Stimulated activated CD4-positive, alpha-beta T cell treated with anti-CD3 and anti-CD28 coated beads, Interleukin-12 subunit alpha, Interleukin-12 subunit beta, amount 100 ng/mL, for 48 hours (primary cell): ENCODE results near the gene TMTC1.

Experiments
- DNase-seq, 3 donors: peaks; one replicate each; pipeline ENCODE4 v3.0.0-alpha.2; 2020; ENCODE audit warnings: low read depth in 2 of 3, low spot score in 1 of 3

TMTC1 gene

GRCh38 chr12:29620030-29620429 is 163.7 kb downstream of the TMTC1 start:
- DNase-seq, result no peak

DNA sequence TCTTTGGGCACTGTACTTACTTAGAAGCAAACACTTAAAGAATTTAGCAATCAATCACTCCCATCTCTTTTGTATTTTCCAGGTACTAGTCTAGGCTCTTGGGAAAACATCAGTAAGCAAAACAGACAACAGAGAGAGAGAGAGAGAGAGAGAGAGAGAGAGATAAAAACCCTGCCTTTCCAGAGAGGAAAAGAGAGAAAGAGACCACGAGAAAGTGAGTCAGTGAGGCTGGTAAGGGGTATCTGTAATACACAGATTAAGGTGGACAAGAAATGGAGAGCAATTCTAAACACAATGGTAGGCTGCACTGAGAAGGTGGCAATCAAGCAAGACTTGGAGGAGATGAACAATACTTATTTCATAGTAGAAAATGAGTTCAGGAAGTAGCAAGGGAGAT is 166.3 kb downstream of the TMTC1 start:
- DNase-seq, result no peak

GRCh38 chr12:29616664-29617406 is 166.9 kb downstream of the TMTC1 start:
- no peak for DNase-seq

DNA sequence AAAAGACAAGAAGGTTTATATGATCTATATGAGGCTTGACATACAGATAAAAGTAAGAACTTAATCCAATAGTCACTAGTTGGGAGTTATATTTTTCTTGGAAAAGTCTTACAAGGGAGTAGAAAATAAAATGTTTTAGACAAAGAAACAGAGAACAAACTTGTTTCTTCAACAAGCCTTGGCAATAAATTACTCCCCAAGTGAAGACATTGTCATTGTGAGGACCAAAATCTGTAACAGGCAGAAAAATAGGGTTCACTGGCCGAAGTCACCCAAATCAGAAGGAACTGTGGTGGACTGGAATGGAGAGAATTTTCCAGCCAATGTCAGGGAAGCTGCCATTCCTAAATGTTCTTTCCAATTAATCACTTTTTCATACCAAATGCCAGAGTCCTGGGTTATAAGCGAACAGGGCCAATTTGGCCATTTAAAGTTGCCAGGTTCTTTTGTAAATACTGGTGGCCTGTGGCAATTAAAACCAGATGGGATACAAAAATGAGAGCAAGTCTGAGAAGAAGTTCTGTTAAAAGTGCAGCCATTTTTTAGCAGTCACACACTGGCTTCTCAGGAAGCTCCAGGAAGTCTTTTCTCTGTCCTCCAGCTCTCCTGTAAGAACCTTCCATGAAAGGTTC is 168.9 kb downstream of the TMTC1 start:
- DNase-seq, result no peak

DNA sequence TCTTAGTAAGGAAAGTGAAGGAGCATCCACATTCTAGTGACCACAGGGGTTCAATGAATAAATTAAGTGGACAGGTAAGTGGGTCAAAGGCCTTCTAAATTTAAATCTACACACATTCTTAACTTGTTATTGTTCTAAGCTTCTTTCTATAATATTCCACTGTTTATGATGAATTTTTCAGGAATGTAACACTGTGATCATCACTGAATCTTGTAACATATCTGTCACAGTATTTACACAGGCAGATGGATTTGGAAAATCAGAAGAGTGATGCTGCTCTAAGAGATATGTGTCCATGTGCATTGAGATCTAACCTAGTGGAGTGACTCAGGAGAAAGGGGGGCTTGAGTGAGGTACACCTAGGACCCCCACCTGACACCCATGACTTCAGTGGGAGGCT is 170.8 kb downstream of the TMTC1 start:
- no peak for DNase-seq

- DNase-seq, result no peak
Measured at GRCh38 chr12:29611906-29612305, 171.8 kb downstream of the TMTC1 start.

GRCh38 chr12:29610473-29611170 is 173.1 kb downstream of the TMTC1 start:
- no peak for DNase-seq

GRCh38 chr12:29609431-29610215 is 174.1 kb downstream of the TMTC1 start:
- DNase-seq, result no peak

GRCh38 chr12:29608581-29608980 is 175.2 kb downstream of the TMTC1 start:
- DNase-seq, result no peak

DNA sequence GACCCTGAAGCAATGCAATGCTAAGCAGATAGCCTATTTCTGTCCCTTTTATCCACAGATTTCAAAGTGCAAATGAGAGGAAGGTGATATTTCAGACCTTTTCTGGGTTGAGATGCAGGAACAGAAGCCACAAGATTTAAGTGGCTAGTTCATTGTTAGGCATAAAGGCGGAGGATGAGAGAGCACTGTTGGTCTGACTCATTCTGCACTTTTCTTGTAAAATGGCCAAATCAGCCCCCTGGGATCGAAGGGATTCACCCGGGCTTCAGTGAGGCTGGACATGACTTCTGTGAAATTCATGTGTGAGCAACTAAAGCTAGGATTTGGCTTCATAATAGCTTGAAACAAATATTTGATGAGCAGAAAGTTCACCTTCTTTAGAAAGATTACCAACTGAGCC is 184.4 kb downstream of the TMTC1 start:
- DNase-seq, result no peak

- DNase-seq, result no peak
Measured at GRCh38 chr12:29595071-29595755, 188.5 kb downstream of the TMTC1 start.

GRCh38 chr12:29593001-29593400 is 190.7 kb downstream of the TMTC1 start:
- no peak for DNase-seq

- DNase-seq, result no peak
Measured at GRCh38 chr12:29591140-29592020, 192.4 kb downstream of the TMTC1 start.

GRCh38 chr12:29589851-29590250 is 193.9 kb downstream of the TMTC1 start:
- DNase-seq, result no peak

- DNase-seq, result no peak
Measured at GRCh38 chr12:29589286-29589820, 194.4 kb downstream of the TMTC1 start.

DNA sequence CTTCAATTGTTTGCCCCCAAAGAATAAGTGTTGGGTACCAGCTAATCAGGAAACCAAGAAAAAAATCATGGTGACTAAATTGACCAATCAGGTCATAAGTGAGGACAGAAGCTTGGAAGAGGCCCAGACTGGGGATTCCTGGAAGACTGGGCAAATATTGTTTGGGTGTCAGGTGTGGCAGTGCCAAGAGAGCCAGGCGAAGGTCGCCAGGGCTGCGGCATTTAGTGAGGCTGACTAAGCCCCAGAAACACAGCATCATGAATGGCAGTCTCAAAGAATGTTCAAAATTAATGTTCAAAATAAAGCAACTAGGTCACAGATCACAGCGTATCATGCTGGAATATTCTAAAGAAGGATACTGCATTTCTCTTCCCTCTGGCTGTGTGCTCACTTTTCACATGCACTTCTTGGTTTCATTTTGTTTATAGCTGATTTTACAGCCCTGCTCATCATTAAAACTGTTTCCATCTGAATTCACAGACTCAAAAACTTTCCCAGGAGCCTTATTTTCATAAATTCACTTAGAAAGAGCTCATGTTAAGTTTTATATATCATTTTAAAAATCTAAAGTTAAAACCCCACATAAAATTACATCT is 201.0 kb downstream of the TMTC1 start:
- DNase-seq, result no peak

- DNase-seq, result no peak
Measured at GRCh38 chr12:29582146-29582545, 201.6 kb downstream of the TMTC1 start.

DNA sequence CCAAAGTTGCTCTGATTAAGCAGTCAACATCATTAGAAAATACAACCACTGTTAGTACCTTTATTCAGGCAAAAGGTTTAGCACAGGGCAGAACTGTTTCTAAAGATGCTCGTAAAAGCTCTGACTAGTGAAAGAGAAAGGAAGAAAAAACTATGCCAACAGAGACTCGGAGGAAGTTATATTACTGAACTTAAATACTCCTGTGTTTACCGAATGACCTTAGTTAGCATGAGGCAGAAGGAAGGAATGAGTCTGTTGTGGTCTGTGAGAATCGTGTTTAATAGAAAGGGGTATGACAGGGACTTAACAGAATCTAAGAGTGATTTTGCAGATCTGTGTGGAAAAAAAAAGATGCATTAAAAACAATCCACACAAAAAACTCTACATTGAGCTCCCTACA is 202.1 kb downstream of the TMTC1 start:
- no peak for DNase-seq

DNA sequence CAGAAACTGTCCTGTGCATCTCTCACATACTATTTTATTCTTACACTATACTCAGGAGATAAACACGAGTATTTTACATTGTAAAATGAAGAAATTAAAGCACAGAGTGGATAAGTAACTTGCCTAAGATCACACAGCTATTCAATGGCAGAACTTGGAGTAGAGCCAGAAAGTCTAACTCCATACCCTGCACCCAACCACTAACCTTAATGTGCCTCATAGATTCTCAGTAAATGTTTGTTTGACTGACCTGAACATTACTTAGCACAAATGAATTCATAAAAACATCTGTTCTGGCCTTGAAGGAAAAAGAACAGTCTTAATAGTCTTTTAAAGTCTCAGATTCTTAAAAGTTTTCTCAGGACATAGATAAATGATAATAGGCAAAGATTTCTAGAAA is 202.8 kb downstream of the TMTC1 start:
- DNase-seq, result no peak
